ENCODE data around the gene UBAP2.

Gene UBAP2

DNA sequence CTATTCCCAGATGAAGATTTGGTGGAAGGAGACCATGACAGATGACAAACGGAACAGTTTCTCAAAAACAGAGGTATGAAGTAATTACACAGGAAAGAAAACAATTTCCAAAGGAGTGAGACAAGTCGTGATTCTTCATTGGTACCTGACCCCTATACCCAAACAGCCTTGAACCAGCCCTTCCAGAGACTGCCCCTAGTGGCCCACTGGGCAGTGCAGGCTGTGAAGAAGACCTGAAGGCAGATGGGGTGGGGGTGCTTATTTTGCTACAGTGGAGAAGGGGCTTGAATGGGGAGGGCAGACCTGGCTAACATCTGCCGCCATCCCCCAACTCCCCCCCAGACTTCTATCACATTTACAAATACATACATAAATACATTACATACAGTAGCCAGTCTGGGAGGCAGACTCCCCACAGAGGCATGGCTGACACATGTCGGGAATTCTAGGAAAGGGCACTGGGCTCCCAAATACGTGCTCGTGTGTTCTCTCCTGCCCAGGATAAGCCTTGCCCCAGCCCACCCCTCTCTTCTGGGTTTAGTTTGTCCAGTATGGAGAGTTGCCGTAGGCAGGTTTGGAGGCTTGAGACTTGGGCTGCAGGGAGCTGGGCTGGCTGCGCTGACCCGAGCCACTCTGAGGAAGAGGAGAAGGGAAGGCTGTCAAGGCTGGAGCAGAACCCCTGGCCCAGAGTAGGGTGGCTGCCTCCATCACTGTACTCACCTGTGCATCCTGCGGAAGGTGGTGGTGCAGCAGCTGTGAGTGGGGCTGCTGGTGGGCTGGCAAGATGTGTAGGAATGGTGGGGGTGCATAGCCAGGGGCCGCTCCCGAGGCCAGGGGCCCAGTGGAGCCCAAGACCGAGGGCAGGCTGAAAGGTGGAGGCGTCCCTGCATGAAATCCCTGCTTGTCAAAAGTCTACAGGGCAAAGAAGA is 126.5 kb downstream of the UBAP2 start:
- no peak for DNase-seq

DNA sequence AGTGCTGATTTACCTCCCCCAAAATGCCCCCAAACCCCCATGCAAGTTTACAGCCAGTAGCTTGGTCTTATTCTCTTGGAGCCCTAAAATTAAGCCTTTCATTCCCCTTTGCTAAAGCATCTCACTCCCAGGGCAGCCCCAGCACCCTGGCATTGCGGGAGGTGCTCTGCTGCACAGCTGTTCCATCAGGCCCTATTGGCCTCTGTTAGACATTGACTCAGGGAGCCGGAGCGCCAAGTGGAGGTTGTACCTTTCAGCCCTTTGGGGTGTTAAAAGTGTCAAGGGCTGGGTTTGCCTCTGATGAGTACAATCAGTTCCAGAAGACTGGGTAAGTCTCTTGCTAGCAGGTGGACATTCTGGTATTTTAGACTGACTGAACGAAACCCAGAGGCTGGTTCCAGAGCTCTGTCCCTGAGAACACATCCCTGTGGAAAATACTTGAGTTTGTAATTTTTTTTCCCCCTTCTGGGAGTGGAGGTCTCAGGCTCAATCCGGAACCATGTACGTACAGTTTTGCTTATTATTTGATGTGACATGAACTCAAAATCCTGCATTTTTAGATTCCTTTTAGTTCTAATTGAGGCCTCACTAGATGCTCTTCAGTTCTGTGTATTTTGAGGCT is 129.3 kb downstream of the UBAP2 start:
- DNase-seq, result no peak

DNA sequence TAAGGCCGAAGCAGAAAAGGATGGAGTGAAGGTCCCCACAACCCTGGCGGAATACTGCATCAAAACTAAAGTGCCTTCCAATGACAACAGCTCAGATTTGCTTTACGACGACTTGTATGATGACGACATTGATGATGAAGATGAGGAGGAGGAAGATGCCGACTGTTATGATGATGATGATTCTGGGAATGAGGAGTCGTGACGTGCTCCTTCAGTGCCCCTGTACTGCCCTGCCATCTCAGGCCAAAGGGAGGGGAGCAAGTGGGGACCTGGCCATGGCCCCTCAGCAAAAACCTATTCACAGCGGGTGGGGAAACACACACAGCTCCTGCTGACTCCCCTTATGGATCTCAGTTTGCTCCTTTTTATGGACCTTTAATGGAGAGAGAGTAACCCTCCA is 131.7 kb downstream of the UBAP2 start:
- no peak for DNase-seq

DNA sequence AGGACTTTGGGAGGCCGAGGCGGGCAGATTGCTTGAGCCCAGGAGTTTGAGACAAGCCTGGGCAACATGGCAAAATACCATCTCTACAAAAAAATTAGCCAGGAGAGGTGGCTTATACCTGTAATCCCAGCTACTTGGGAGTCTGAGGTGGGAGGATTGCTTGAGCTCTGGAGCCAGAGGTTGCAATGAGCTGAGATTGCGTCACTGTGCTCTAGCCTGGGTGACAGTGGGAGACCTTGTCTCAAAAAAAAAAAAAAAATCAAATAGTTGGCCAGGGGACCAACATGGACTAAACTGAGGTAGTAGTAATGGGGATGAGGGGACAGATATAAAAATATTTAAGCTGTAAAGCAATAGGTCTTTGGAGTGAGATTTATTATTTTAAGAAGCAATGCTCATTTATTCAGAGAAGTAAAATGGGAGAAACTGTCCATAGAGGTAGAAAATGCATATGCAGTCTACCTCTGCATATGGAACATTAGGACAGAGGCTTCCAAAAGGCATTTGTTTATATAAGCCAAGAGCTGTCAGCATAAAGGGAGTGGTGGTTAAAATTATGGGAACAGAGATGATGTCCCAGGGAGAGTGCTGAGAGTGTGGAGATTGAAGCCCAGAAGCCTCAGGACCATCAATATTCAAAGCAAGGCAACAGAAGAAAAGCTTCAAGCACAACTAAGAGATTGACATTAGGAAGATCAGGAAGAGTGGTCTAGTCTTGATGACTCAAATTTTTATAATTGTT is 133.6 kb downstream of the UBAP2 start:
- DNase-seq, result no peak

DNA sequence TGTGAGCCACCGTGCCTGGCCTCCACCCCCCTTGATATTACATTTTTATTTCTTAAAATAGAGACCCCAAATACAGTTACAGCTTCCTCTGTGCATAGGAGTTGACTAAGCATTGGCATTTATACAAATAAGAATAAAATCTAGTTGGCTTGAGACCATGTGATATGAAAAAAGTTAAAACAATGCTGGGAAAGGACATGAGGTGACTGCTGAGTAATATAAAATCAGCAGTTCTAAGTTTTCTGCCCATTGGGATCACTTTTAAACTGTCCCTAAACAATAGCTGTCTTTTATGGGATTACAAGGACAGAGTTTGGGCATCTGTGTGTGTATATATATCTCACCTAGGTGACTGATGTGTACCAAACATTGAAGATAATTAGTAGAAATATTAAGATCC is 135.1 kb downstream of the UBAP2 start:
- DNase-seq, result no peak

DNA sequence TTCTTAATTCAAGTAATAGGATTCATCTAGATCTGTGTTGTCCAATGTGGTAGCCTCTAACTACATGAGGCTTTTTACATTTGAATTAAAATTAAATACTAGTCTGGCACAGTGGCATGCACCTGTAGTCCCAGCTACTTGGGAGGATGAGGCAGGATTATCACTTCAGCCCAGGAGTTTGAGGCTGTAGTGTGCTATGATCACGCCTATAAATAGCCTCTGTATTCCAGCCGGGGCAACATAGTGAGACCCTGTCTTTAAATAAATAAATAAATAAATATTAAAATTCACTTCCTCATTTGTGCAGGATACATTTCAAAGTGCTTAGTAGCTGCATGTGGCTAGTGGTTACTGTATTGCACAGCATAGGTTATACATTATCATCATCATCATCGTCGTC is 139.9 kb downstream of the UBAP2 start:
- no peak for DNase-seq

DNA sequence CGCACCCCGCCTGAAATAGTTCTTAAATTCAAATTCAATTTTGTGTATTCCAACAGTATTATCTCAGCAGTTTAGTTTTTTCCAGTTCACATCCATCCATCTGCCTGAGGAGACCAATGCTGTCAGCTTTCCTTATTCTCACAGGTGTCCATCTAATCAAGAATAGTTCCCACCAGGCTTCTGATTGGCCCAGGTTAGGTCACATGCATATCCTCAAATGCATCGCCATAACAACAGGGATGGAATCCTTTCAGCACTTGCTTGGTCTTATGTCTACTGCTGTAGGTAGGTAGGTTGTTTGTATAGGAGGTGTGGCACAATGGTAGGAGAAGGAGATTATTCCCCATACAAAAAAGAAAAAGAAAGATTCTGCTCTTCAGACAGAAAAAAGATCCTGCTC is 140.6 kb downstream of the UBAP2 start:
- no peak for DNase-seq

DNA sequence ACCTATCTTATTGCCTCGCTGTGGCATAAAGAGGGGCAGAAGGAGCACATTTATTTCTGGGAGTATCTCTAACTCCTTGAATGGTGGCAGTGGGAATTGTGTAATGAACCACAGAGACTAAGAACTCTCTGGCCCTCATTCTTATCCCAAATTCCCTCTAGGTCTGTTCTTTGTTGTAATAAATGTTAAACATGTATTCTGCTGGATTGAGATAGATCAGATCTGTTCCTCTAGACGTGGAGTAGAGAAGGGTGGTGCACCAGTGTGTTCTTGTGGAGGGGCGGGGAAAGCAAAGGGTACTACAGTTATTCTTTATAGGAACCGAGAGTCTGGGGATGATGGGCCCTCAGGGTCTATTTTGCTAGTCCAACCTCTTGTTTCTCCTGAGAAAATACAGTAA is 141.3 kb downstream of the UBAP2 start:
- DNase-seq, result no peak

DNA sequence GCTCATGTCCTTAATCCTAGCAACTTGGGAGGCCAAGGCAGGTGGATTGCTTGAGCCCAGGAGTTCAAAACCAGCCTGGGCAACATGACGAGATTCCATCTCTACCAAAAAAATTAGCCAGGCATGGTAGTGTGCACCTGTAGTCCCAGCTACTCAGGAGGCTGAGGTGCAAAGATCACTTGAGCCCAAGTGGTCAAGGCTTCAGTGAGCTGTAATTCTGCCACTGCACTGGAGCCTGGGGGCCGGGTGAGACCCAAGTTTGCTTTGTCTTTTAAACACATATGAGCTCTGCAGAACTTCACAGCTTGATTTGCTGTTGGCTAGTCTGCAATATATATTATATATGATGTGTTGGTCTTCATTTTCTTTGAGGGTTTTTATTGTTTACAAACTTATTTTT is 141.9 kb downstream of the UBAP2 start:
- DNase-seq, result no peak

DNA sequence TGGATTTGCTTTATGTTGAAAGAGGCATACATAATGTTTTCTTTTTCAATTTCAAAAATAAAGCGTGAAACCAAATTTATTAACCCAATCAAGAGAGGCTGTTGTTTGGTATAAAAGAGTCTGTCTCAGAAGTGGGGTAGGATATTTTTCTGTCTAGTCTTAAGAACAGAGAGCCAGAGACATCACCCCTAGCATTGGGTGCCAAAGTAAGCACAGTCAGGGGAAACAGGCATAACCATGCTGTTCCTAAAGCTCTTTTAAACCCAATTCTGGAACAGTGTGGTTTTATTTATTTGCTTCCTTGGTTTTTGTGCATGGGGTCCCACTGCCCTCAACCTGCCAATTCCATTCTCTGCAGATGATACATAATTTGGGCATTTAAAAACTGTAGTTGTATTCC is 143.6 kb downstream of the UBAP2 start:
- DNase-seq, result no peak

DNA sequence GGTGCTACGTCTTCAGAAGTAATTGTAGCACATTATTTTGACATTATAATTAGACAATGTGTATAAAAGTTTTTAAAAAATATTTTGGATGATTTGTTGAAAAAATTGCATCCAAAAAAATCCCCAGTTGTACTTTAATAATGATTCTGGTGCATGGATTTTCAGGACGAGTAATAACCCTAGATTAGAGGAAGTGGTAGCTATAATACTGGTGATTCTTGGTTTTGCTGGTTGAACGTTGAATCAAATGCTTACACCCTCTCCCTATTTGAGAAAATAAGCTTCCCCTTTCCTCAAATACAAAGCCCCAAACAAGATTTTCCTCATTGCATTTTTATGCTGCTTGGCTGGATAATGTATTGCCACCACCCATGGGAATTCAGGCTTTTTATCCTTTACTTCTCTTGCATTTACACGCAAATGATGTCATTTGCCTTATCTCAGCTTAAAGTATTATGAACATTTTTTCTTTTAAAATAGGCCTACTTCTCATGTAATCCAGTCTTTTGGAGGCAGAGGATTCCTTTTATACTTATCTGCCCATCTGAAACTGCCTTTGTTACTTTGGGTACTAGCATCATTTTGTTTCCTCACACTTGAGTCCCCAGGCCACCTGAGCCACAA is 145.4 kb downstream of the UBAP2 start:
- DNase-seq, result no peak

DNA sequence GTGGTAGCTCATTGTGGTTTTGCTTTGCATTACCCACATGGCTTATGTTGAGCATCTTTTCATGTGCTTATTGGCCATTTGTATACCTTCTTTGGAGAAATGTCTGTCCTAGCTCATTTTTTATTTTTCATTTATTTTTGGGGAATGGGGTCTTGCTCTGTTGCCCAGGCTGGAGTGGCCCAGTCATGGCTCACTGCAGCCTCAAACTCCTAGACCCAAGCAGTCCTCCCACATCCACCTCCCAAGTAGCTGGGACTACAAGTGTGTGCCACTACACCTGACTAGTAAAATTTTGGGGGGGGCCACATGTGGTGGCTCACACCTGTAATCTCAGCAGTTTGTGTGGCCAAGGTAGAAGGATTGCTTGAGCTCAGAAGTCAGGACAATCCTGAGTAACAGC is 154.4 kb downstream of the UBAP2 start:
- no peak for DNase-seq

DNA sequence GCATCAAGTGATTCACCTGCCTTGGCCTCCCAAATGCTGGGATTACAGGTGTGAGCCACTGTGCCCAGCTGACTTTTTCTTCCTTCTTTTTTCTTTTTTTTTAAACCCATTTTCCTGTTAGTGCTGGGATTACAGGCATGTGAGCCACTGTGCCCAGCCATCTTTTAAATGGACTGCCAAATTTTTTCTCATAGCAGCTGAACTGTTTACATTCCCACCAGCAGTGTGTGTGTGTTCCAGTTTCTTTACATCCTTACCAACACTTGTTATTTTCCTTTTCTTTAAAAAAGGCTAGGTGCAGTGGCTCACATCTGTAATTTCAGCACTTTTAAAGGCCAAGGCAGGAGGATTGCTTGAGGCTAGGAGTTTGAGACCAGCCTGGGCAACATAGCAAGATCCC is 154.8 kb downstream of the UBAP2 start:
- no peak for DNase-seq

DNA sequence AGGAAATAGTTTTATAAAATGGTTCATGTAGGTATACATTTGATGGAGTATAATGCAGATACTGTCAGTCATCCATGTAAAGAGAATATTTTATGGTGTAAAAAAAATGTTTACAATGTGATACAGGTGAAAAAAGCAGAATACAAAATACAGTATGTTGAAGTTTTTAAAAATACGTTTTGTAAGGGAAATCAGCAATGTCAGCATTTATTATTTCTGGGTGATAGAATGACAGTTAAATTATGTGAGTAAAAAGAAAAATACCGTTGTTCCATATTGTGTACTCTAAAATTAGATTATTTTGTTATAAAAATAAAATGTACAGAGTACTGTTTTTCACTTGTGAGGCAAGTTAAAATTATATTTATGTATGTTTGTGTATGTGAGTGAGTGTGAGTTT is 162.7 kb downstream of the UBAP2 start:
- no peak for DNase-seq

DNA sequence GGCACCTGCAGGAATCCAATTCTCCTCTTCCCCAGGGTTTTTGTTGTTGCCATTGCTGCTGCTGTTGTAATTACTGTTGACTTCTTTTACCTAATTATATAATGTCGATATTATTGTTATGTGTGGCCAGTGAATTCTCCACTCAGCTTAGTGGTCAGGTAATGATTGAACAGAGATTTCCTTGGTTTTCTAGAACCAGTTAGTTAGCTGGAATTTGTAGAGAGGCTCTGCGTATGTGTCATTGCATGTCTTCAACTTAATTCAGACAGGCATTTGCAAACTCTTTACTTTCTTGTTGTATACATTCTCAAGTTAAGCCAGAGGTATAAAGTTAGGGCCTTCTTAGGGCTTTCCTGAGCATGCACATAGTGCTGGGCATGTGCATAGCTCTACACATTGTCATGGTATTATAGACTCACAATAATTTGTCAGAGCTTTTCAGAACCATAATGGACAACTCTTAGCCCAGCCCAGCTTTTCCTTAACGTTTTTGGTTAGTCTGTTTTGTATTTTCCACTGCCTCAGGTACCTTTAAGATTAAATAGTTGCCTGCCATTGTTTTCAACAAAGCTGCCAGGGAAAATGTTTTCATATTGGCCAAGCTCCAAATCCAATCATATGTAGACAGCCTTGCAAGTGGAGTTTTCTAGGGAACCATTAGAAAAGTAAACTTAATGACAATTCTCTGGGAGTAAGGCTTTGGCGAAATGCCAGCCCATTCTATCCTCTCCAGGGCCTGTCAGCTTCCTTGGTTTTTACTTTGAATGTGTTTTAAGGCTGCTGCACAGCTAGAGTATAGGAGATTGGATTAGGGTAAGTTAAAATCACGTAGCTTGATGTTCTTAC is 163.6 kb downstream of the UBAP2 start:
- no peak for DNase-seq

DNA sequence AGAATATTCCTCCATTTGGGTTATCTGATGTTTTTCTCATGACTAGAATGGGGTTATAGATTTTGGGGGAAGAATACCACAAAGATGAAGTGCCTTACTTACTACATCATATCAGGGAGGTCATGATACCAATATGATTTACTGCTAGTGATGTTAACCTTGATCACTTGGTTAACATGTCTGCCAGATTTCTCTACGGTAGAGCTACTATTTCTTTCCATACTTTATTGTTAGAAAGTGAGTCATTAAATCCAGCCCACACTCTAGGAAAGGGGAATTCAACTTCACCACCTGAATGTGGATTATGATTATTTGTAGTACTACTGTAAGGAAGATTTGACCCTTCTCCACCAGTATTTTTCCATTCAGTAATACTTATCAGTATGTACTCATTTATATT is 167.1 kb downstream of the UBAP2 start:
- no peak for DNase-seq

DNA sequence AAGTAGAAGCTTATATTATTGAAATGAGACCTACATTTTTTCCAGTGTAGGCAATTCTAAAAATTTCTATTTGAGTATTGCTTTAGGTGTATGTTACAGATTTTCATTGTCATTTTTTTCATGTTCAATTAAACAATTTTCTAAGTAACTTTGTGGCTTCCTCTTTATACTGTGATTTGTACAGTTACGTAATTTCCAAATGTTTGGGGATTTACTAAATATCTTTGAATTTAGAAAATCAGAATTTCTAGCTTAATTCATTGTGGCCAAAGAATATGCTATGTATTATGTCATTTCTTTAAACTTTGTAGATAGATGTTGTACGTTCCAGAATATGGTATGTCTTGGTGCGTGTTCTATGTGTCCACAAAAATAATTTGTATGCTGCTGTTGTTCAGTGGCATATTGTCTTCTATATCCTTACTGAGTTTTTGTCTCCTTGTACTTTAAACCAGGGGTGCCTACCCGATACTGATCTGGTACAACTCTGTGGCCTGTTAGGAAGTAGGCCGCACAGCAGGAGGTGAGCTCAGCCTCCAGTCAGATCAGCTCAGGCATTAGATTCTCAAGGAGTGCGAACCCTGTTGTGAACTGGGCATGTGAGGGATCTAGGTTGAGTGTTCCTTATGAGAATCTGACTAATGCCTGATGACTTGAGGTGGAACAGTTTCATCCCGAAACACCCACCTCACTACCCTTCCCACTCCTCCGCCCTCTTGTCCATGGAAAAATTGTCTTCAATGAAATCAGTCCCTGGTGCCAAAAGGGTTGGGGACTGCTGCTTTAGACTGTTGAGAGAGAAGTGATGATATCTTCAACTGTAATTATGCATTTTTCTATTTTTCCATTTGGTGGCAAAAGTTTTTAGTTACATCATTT is 168.2 kb downstream of the UBAP2 start:
- no peak for DNase-seq

DNA sequence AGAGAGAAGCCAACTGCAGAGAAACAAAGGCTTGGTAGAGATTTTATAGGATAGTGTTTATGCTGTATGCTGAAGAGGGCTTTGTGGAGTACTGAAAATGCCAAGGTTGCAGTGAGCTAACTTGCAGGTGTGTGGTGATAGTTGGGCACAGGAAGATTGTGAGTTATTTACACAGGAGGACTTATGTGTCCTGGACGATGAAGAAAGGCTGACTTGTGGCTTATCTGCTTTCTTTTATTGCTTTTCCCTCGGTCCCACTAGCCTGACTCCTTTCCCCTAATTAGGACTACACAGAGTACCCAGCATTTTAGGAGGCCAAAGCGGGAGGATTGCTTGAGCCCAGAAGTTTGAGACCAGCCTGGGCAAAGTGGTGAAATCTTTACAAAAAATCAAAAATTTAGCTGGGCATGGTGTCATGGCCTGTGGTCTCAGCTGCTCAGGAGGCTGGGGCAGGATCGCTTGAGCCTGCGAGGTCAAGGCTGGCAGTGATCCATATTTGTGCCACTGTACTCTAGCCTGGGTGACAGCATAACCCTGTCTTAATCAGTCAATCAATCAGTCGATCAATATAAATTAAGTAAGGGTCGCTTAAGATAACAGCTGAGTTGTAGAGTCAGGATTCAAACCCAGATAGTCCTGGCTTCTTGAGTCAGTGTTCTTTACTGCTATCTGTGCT is 169.9 kb downstream of the UBAP2 start:
- DNase-seq, result no peak

DNA sequence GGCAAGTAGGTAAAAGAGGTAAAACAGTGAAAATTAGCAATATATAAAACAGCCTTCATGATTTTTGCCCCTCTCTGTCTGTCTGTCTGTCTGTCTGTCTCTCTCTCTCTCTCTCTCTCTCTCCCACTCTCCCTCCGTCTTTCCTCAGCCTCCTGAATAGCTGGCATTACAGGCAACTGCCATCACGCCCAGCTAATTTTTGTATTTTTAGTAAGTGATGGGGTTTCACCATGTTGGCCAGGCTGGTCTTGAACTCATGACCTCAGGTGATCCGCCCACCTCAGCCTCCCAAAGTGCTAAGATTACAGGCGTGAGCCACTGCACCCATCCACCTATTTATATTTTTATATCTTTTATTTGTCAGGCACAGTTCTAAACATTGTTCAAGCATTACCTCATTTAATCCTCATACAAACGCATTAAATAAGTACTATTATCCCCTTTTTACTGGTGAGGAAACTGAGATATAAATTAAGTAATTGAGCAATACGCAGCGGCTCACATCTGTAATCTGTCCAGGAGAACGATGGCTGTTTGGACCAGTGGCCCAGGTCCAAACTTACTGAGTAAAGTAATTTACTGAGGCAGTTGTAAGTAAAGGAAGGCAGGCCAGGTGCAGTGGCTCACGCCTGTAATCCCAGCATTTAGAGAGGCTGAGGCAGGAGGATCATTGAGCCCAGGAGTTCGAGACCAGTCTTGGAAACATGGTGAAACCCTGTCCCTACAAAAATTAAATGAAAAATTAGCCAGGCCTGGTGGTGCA is 170.8 kb downstream of the UBAP2 start:
- no peak for DNase-seq
